OCI-LY3 (cell line): Measurements from ENCODE around the gene MYOD1.

Source experiments
- H2AFZ ChIP-seq: fragments of 200-600, 300-600 bp; shearing (Covaris generic); 2 replicates; pipeline ENCODE4 v1.6.0; 2014; ENCODE audit warnings: antibody characterized with exemption, low read depth, low read length
- H3K27ac ChIP-seq: fragments of 200-600, 300-600 bp; sonication (generic); 2 replicates; pipeline ENCODE4 v1.5.1; 2014; ENCODE audit warnings: mild to moderate bottlenecking, low read length, moderate library complexity, mixed read lengths
- H3K27me3 ChIP-seq: fragments of 200-600, 300-600 bp; sonication (generic); 2 replicates; pipeline ENCODE4 v1.6.1; 2014; ENCODE audit warnings: low read depth, low read length, mixed read lengths
- H3K36me3 ChIP-seq: fragments of 200-600, 300-600 bp; sonication (generic); replicated peaks from 2 replicates; pipeline ENCODE3; 2014; ENCODE audit warnings: low read depth, low read length, mixed read lengths
- H3K4me1 ChIP-seq: fragments of 300-600, 200-600 bp; sonication (generic); 2 replicates; pipeline ENCODE4 v1.6.1; 2014; ENCODE audit warnings: low read length, mixed read lengths
- H3K4me2 ChIP-seq: fragments of 200-600, 300-600 bp; sonication (generic); 2 replicates; pipeline ENCODE4 v1.6.1; 2014; ENCODE audit warnings: low read length, mixed read lengths
- H3K4me3 ChIP-seq: fragments of 300-600, 200-600 bp; sonication (generic); 2 replicates; pipeline ENCODE4 v1.5.1; 2014; ENCODE audit warnings: antibody characterized with exemption, mild to moderate bottlenecking, low read length, moderate library complexity
- H3K79me2 ChIP-seq: fragments of 300-600, 200-600 bp; shearing (Covaris generic); 2 replicates; pipeline ENCODE4 v1.6.1; 2014; ENCODE audit warnings: mild to moderate bottlenecking, low read length, mixed read lengths
- H3K9ac ChIP-seq: fragments of 300-600, 200-600 bp; shearing (Covaris generic); 2 replicates; pipeline ENCODE4 v1.6.0; 2014; ENCODE audit warnings: mild to moderate bottlenecking, low read length, moderate library complexity
- H3K9me3 ChIP-seq: fragments of 200-600, 300-600 bp; shearing (Covaris generic); 2 replicates; pipeline ENCODE4 v1.6.1; 2014; ENCODE audit warnings: low read length, mixed read lengths; ENCODE audit not compliant: insufficient read depth
- H4K20me1 ChIP-seq: fragments of 200-600, 300-600 bp; sonication (generic); 2 replicates; pipeline ENCODE4 v1.6.1; 2016; ENCODE audit warnings: low read length, mixed read lengths; ENCODE audit not compliant: insufficient read depth
- CTCF ChIP-seq: fragments of 200-600, 300-600 bp; sonication (generic); IDR thresholded peaks from 2 replicates; pipeline ENCODE4 v1.5.1; 2014; ENCODE audit warnings: antibody characterized with exemption, low read length, low read depth
- EZH2phosphoT487 ChIP-seq: fragments of 200-600 bp; shearing (Covaris generic); IDR thresholded peaks from 2 replicates; pipeline ENCODE4 v1.6.1; 2018; ENCODE audit warnings: antibody characterized with exemption, mixed run types, low read depth

The MYOD1 gene

GRCh38 chr11:17753153-17753552, 33.8 kb downstream of the MYOD1 start:
- H4K20me1 ChIP-seq = no peaks in the 10 kb centered on the region
- H3K27ac ChIP-seq = no peak overlapping the region
- TF ChIP-seq EZH2phosphoT487 (no peak), CTCF (no peak)
- no peaks in the 10 kb centered on the region for H3K79me2 ChIP-seq
- no peak overlapping the region for H3K9ac ChIP-seq
- no peaks in the 10 kb centered on the region for H3K9me3 ChIP-seq
- H3K27me3 ChIP-seq = peaks cover 13% of the 10 kb centered on the region; the same call in 1 of the 2 replicates
- no peaks in the 10 kb centered on the region for H3K4me1 ChIP-seq
- no peak overlapping the region for H3K4me2 ChIP-seq
- no peak overlapping the region for H2AFZ ChIP-seq
- H3K4me3 ChIP-seq = no peak overlapping the region
- no peaks in the 10 kb centered on the region for H3K36me3 ChIP-seq

GRCh38 chr11:17753641-17754040, 34.3 kb downstream of the MYOD1 start:
- Histone ChIP-seq H3K4me3 (no peak overlapping the region), H3K4me2 (no peak overlapping the region), H3K27ac (no peak overlapping the region), H3K4me1 (no peaks in the 10 kb centered on the region), H3K27me3 (peaks cover 16% of the 10 kb centered on the region; the same call in 1 of the 2 replicates), H2AFZ (no peak overlapping the region), H3K79me2 (no peaks in the 10 kb centered on the region), H3K9me3 (no peaks in the 10 kb centered on the region), H3K36me3 (no peaks in the 10 kb centered on the region), H4K20me1 (no peaks in the 10 kb centered on the region), H3K9ac (no peak overlapping the region)
- TF ChIP-seq EZH2phosphoT487 (no peak), CTCF (no peak)

GRCh38 chr11:17755891-17756290, 36.5 kb downstream of the MYOD1 start:
- no peak for TF ChIP-seq CTCF
- TF ChIP-seq EZH2phosphoT487 = no peak
- no peak overlapping the region for H3K4me2 ChIP-seq

GRCh38 chr11:17760102-17761029, 41.0 kb downstream of the MYOD1 start:
- Histone ChIP-seq H3K4me2 (peak overlapping the region; percentile 44), H3K27ac (no peak overlapping the region), H3K79me2 (no peaks in the 10 kb centered on the region), H3K4me3 (peak overlapping the region; percentile 22; the same call in 1 of the 2 replicates), H3K27me3 (peaks cover 10% of the 10 kb centered on the region; the same call in 1 of the 2 replicates), H3K36me3 (no peaks in the 10 kb centered on the region), H2AFZ (no peak overlapping the region), H3K4me1 (no peaks in the 10 kb centered on the region), H3K9me3 (no peaks in the 10 kb centered on the region), H4K20me1 (no peaks in the 10 kb centered on the region), H3K9ac (no peak overlapping the region)
- TF ChIP-seq CTCF (peak; percentile 72), EZH2phosphoT487 (no peak)

More at GRCh38 chr11:17755891-17756290, 36.5 kb downstream of the MYOD1 start:
- H3K9ac ChIP-seq = no peak overlapping the region
- H3K27ac ChIP-seq = no peak overlapping the region
- no peaks in the 10 kb centered on the region for H4K20me1 ChIP-seq
- H3K4me1 ChIP-seq = no peaks in the 10 kb centered on the region
- H3K27me3 ChIP-seq = peaks cover 16% of the 10 kb centered on the region; the same call in 1 of the 2 replicates
- no peaks in the 10 kb centered on the region for H3K79me2 ChIP-seq
- H3K36me3 ChIP-seq = no peaks in the 10 kb centered on the region
- no peaks in the 10 kb centered on the region for H3K9me3 ChIP-seq
- H2AFZ ChIP-seq = no peak overlapping the region
- H3K4me3 ChIP-seq = no peak overlapping the region
